Epidermal melanocyte (primary cell): Measurements from ENCODE around the gene RPL10A.
"Not testable (repeated sequence)": the region's sequence is repeated elsewhere in the genome, so short reads cannot be mapped to it uniquely, and the experiment has no call there.

Experiments
- DNase-seq: peaks from one replicate; pipeline ENCODE4 v3.0.0; 2011; ENCODE audit warnings: low spot score; ENCODE audit not compliant: insufficient read length

The RPL10A gene

GRCh38 chr6:35510916-35511561 lies 42.8 kb downstream of the RPL10A start:
- no peak for DNase-seq

DNA sequence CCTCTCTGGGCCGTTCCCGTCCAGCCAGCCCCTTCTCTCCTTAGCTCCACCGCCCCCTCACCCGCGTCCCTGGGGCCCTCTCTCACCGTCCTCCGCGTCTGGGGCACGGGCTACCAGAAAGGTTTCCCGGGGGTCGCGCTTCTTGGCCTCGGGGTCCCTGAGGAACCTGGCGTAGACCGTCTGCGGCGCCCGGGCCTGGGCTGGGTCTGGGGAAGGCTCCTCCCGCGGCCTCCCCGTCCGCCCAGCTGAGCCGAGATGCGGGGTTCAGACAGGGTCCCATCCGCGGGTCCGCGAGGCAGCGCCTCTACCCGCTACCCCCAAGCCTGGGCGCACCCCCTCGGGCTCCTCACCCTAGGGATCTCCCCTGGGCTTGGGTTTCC lies 43.4 kb downstream of the RPL10A start:
- no peak for DNase-seq

GRCh38 chr6:35512006-35512405 lies 43.8 kb downstream of the RPL10A start:
- no peak for DNase-seq

GRCh38 chr6:35512740-35513139 lies 44.5 kb downstream of the RPL10A start, which contains the start of gene TULP1:
Gene TULP1, minus strand, starts transcription at chr6:35512896. Its CDS starts 38 bp downstream, at chr6:35512858.
- DNase-seq: no peak

- no peak for DNase-seq
Observed at GRCh38 chr6:35514587-35514986, 46.4 kb downstream of the RPL10A start.

DNA sequence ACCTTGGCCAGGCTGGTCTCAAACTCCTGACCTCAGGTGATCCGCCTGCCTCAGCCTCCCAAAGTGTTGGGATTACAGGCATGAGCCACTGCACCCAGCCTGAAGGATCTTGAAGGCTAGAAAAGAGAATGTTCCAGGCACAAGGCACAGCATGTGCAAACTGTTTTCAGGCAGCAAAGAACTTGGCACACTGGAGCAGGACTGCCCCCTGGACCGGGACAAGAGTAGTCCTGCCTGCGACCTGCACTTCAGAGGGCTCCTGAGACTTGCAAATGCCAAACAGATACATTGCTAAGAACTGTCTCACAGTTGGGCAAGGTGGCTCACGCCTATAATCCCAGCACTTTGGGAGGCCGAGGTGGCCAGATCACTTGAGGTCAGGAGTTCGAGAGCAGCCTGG lies 47.7 kb downstream of the RPL10A start:
- DNase-seq: not testable (repeated sequence)

GRCh38 chr6:35516712-35517111 lies 48.5 kb downstream of the RPL10A start:
- no peak for DNase-seq

GRCh38 chr6:35517978-35518377 lies 49.8 kb downstream of the RPL10A start:
- DNase-seq: not testable (repeated sequence)

- DNase-seq: no peak
Observed at GRCh38 chr6:35518566-35519312, 50.5 kb downstream of the RPL10A start.

GRCh38 chr6:35519313-35520015 lies 51.3 kb downstream of the RPL10A start:
- no peak for DNase-seq
